ENCODE results near the gene PEAK3.
A peak's percentile ranks its signal among the peaks of the same experiment; 100 is the strongest.

Gene PEAK3

DNA sequence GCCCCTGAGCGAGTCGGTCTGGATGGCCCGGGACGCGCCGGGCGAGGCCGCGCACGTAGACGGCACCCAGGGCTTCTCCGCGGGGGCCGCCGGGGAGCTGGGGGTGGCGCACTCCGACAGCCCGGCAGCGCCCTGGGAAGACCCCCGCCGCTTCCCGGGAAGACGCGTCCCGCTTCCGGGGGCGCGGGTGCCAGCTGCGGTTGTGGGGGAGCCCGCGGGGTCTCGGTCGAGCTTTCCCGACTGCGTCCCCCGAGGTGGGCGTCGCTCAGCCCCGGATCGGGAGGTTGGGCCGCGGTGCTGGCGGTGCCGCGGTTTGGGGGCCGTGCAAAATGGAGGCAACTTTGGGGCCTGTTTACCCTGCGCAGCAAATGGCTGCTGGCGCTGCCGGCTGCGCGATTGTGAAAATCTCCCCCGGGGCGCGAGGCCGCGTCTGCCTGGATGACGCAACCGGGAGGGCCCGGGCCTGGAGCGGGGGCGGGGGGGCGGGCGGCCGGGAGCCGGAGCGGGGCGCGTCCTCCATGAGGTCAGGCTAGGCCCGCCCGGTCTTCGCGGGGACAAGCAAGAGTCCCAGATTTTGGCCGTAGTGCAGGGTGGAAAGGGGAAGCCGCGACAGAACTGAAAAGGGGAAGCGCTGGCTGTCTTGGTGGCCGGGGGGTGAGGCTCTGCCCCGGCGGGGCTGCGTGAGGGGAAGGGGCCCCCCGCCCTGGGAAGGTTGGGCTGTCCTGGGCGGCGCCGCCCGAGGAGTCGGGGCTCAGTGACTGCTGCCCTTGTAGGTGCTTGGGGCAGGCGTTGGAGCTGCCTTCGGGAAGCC, 11.3 kb downstream of the PEAK3 start:
- no peak for DNase-seq (ENCODE audit: low read depth)

- no peak for DNase-seq (ENCODE audit: low read depth)
These were observed 11.9 kb downstream of the PEAK3 start for GRCh38 chr19:2270157-2270422.

- DNase-seq (ENCODE audit: low read depth) = peak; percentile 89
These were observed 12.5 kb downstream of the PEAK3 start for GRCh38 chr19:2269244-2270156.

DNA sequence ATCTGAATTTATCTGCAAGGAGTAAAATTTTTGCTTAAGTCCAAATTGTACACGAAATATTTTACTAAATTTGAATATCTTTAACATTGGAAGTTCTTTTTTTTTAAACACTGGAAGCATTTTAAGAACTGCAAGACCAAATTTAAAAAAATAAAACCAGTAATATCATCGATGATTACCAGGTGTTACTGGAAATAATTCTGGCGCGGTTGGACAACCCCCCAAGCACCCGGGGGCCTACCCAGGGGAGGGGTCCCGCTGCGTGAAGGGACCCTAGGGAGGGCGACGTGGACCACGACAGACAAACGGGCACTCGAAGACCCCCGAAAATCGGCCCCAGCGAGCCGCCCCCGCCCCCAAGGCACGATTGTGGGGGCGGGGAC, 13.1 kb downstream of the PEAK3 start:
- no peak for DNase-seq (ENCODE audit: low read depth)

DNA sequence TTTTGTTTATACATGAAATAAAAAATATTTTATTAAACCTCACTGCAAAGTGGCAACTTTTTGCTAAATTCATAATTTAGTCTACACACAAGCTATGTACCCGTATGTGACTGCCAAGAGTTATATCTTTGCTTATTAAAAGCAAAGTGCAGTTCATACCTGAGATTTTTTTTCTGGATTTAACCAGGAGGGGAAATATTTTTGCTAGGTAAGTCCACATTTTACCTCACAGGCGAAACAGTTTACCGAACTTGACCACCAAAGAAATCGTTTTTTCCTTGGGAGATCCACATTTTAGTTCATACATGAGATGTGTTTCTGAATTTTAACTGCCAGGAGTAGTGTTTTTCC, 13.5 kb downstream of the PEAK3 start:
- DNase-seq (ENCODE audit: low read depth) = no peak

DNA sequence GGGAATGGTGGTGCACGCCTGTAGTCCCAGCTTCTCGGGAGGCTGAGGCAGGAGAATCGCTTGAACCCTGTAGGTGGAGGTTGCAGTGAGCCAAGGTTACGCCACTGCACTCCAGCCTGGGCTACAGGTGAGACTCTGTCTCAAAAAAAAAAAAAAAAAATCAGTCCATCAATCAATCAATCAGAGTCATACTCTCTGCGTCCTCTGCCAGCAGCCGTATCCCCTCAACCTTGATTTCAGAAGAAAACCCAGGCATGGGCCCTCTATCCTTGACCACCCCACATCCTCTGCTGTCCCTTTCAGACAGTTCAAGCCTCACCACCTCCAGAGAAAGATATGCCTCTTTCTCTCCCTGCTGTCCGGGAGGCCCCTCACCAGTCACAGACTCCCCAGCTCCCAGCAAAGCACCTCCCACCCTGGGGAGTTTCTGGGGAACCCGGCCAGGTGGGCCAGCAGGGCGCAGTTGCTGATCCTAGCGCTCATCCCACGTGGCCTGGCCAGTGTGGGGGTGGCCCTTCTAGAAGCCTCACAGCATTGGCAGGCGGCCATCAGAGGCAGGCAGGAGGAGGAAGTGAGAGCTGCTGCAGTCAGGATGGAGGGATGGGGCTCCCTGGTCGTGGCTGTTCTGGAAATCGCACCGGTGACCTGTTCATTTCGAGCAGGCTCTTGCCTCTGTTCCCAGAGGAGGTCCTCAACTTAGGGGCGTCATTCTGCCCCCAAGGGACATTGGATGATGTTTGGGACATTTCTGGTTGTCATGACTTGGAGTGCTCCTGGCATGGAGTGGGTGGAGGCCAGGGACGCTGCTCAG, 15.6 kb downstream of the PEAK3 start:
- DNase-seq (ENCODE audit: low read depth) = no peak

GRCh38 chr19:2261438-2262172, 20.4 kb downstream of the PEAK3 start:
- DNase-seq (ENCODE audit: low read depth) = no peak

DNA sequence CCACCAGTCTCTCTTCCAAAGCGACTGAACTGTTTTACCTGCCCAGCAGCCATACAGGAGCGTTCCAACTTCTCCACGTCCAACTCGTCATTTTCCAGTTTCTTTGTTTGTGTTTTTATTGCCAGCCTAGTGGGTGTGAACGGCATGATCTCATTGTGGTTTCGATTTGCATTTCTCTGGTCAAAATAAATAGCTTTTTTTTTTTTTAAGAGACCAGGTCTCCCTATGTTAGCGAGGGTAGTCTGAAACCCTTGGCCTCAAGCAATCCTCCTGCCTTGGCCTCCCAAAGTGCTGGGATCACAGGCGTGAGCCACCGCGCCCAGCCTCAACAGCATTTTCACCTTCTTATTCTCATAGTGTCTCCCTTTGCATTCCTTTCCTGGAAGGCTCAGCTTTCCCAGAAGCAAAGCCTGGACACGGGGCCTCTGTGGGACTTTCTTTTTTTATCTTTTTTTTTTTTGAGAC, 21.6 kb downstream of the PEAK3 start:
- DNase-seq (ENCODE audit: low read depth) = no peak

GRCh38 chr19:2259336-2259735, 22.6 kb downstream of the PEAK3 start:
- no peak for DNase-seq (ENCODE audit: low read depth)

GRCh38 chr19:2255982-2256685, 25.8 kb downstream of the PEAK3 start, which contains the start of gene JSRP1:
Gene JSRP1, minus strand, starts transcription at chr19:2256417. Its CDS starts 1,103 bp downstream, at chr19:2255314.
- DNase-seq (ENCODE audit: low read depth) = no peak

DNA sequence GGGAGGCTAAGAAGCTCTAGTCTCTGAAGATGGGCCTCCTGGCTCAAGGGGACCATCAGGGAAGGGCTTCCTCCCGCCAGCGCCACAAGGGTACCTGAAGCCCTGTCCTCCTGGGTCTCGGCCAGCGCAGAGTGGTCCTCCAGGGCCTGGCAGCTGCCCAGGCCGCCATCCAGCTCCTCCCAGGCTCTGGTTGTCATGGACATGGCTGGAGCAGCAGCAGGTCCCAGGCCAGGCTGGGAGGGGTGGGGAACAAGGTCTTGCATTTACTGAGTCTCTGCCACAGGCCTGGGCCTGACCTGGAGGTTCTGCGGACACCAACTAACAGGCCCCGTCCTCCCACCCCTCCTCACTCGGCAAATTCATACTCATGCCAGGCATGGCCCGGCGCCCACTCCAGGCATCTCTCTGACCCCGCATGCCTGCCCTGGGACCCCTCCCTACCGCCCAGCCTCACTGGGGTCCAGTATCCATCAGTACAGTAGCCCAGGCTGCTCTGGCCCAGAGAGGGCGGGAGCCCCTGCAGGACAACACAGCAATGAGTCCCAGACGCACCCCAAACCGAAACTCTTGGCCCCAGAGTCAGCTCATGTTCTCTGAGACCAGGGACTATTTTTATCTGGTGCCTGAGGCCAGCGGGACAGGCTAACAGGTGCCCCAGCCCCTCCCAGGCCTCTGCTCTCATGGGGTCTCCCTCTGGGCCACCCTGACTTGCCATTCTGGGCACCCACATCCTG, 26.7 kb downstream of the PEAK3 start:
- no peak for DNase-seq (ENCODE audit: low read depth)

DNA sequence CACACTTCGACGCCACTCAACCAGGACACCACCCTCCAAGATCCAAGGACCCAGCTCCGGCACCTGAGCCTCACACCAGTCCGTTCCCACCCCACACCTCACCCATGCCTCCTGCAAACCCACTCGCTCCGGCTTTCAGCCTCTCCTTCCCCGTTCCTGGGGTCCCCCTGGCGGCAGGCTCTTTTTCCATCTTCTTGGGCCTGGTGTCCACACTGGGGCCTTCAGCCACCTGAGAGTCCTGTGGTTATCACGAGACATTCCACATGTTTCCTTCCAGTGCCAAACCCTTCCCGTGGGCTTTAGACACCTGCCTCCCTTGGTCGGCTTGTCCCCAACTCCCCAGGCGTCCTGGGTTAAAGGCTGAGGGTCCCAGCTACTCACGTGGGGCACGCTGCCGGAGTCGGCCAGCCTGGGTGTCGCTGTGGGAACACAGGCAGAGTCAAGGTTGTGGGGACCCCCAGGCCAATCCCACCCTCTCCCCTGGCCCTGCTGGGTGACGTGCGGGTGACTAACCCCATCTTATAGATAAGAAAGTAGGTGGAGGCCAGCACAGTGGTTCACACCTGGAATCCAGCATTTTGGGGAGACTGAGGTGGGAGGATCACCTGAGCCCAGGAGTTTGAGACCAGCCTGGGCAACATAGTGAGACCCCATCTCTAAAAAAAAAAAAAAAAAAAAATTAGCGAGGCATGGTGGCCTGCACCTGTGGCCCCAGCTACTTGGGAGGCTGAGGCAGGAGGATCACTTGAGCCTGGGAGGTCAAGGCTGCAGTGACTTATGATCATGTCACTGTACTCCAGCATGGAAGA, 27.7 kb downstream of the PEAK3 start:
- DNase-seq (ENCODE audit: low read depth) = no peak

GRCh38 chr19:2253106-2254063, 28.6 kb downstream of the PEAK3 start:
- no peak for DNase-seq (ENCODE audit: low read depth)

DNA sequence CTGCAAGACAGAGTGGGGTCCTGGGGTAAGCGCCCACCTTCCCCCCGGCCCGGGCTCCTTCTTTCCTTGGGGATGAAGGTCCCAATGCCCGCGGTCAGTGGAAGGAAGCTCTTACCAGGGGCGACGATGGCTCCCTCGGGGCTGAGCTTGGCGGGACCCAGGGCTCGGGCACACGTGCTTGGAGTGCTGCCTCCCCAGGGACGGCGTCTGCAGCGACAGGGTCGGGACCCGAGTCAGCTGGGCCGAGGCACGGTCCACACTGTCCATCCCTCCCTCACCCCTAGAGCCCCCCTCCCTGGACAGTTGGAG, 29.2 kb downstream of the PEAK3 start:
- no peak for DNase-seq (ENCODE audit: low read depth)

DNA sequence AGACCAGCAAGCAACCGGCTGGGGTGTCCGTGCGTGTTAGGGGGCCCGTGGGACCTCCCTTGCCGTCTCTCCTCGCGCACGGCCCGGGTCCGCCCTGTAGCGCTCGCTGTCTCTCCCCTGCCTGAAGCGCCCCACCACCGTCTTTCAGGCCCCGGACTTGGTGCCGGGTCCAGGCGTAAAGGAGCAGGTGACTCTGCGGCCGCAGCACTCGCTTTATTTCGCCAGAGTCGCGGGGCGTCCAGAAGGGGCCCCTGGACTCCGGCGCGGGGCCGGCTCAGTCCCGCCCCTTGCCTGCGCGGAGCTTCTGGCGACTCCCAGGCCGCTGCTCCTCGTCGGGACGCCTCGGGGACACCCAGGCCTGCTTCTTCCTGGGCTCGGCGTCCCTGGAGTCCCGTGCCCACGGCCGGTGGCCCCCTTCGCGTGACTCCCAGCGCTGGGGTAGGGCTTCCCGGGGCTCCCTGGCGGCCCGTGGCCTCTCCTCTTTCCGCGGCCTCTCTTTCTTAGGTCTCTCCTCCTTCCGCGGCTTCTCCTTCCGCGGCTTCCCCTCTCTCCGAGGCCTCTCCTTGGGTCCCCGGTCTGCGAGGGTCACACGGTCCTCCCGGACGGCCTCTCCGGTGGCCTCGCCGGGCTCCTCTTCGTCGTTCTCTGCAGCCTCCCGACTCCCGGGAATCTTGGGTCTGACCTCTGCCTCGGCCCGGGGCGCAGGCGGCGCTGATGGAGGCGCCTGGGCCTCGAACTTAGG, 29.7 kb downstream of the PEAK3 start:
- DNase-seq (ENCODE audit: low read depth) = no peak

GRCh38 chr19:2251106-2252054, 30.6 kb downstream of the PEAK3 start:
- no peak for DNase-seq (ENCODE audit: low read depth)

GRCh38 chr19:2250766-2251105, 31.2 kb downstream of the PEAK3 start:
- no peak for DNase-seq (ENCODE audit: low read depth)

Measured in CMK (cell line).